IMR-90 (cell line): Measurements from ENCODE around the gene LARP1B.

Experiments
- BHLHE40 ChIP-seq: fragments of 150-350 bp; IDR thresholded peaks from 2 replicates; pipeline ENCODE4 v1.6.1; 2016; ENCODE audit warnings: mild to moderate bottlenecking, low read depth, low read length
- CEBPB ChIP-seq: IDR thresholded peaks from 2 replicates; pipeline ENCODE4 v1.6.1; 2012; ENCODE audit warnings: low read depth, low read length, improper control_type of control experiment
- CHD1 ChIP-seq: IDR thresholded peaks from 2 replicates; pipeline ENCODE4 v1.6.1; 2012; ENCODE audit warnings: low read depth, low read length, improper control_type of control experiment
- CTCF ChIP-seq: conservative IDR thresholded peaks from 2 replicates; pipeline ENCODE4 v1.5.1; 2012; ENCODE audit warnings: mild to moderate bottlenecking, low read depth, low read length, improper control_type of control experiment
- MAFK ChIP-seq: IDR thresholded peaks from 2 replicates; pipeline ENCODE4 v1.6.1; 2012; ENCODE audit warnings: low read depth, low read length, improper control_type of control experiment
- MAZ ChIP-seq: IDR thresholded peaks from 2 replicates; pipeline ENCODE4 v1.6.1; 2012; ENCODE audit warnings: low read depth, mild to moderate bottlenecking, low read length, improper control_type of control experiment, moderate library complexity, borderline replicate concordance
- MXI1 ChIP-seq: IDR thresholded peaks from 2 replicates; pipeline ENCODE4 v1.6.1; 2012; ENCODE audit warnings: low read depth, mild to moderate bottlenecking, low read length, moderate library complexity, borderline replicate concordance
- POLR2A ChIP-seq: IDR thresholded peaks from 2 replicates; pipeline ENCODE4 v1.6.1; 2012; ENCODE audit warnings: mild to moderate bottlenecking, low read depth, low read length
- RAD21 ChIP-seq: IDR thresholded peaks from 2 replicates; pipeline ENCODE4 v1.6.1; 2012; ENCODE audit warnings: low read length, improper control_type of control experiment
- RFX5 ChIP-seq: IDR thresholded peaks from 2 replicates; pipeline ENCODE4 v1.8.0; 2012; ENCODE audit warnings: low read depth, mild to moderate bottlenecking, low read length, moderate library complexity
- SMC3 ChIP-seq: fragments of 150-350 bp; IDR thresholded peaks from 2 replicates; pipeline ENCODE4 v1.6.1; 2016; ENCODE audit warnings: low read depth, mild to moderate bottlenecking, antibody characterized with exemption, low read length, moderate library complexity
- TF ChIP-seq, protein P1 (sequence below): fragments of 150-350 bp; IDR thresholded peaks from 2 replicates; pipeline ENCODE4 v1.6.1; 2017; ENCODE audit warnings: mild to moderate bottlenecking, antibody characterized with exemption, low read length, low read depth

DNA sequence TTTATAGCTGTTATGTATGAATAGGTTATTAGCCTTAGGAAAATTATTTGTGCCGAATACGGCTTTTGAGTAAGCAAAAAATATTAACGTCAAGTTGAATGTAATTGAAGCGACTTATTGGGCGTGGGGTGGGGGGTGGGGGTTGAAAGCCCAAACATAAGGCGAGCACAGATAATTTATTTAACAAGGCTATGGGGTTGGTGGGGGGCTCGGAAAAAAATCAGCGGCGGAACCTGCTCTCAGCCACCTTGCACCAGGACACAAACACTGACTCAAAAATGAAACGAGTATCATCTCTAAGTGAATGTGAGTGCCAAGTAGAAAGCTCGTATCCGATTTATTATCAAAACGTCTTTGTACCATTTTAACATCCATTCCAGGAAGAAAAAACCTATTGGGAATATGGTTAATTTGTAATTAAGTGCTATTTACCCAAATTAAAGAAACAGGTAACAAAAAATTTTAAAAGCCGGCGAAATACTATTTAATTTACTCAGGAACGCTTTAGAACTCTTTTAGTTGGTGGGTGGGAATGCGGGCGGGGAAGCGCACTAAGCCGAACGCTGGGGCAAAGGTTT, 902 bp upstream of the LARP1B start:
- TF ChIP-seq CTCF (no peak), SMC3 (no peak), RFX5 (no peak), BHLHE40 (no peak), RAD21 (no peak), POLR2A (no peak), MAZ (no peak), MXI1 (no peak), CHD1 (no peak), CEBPB (no peak), MAFK (no peak)
- TF ChIP-seq, protein P1, sequence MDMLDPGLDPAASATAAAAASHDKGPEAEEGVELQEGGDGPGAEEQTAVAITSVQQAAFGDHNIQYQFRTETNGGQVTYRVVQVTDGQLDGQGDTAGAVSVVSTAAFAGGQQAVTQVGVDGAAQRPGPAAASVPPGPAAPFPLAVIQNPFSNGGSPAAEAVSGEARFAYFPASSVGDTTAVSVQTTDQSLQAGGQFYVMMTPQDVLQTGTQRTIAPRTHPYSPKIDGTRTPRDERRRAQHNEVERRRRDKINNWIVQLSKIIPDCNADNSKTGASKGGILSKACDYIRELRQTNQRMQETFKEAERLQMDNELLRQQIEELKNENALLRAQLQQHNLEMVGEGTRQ, result no peak
